ENCODE data around the gene OR14I1. TPM values are rescaled to one million over a fixed set of nuclear protein-coding genes. Genes with fewer than 3 reads are reported as not detected.

OR14I1 gene
- total RNA-seq, 1 donor from 2014 or later: not detected

GRCh38 chr1:248739572-248740205 lies 37.1 kb upstream of the OR14I1 start:
- H3K36me3 ChIP-seq (ENCODE audit: control insufficient read depth, insufficient read depth, low read length): no peaks in the 10 kb centered on the region
- no peak overlapping the region for H3K4me3 ChIP-seq (ENCODE audit: low read depth, low read length)
- DNase-seq (ENCODE audit: low read depth): no peak
- no peaks in the 10 kb centered on the region for H3K27me3 ChIP-seq (ENCODE audit: control insufficient read depth, insufficient read depth, low read length)
- TF ChIP-seq CTCF (IDR thresholded peaks at IDR 0.05; ENCODE audit: insufficient read depth, low read length, poor library complexity, severe bottlenecking): no peak

- H3K4me3 ChIP-seq (ENCODE audit: low read depth, low read length): no peak overlapping the region
- no peak for TF ChIP-seq CTCF (IDR thresholded peaks at IDR 0.05; ENCODE audit: insufficient read depth, low read length, poor library complexity, severe bottlenecking)
- H3K27me3 ChIP-seq (ENCODE audit: control insufficient read depth, insufficient read depth, low read length): no peaks in the 10 kb centered on the region
- no peak for DNase-seq (ENCODE audit: low read depth)
- no peaks in the 10 kb centered on the region for H3K36me3 ChIP-seq (ENCODE audit: control insufficient read depth, insufficient read depth, low read length)
Measured at GRCh38 chr1:248737457-248737856, 34.9 kb upstream of the OR14I1 start.

- H3K4me3 ChIP-seq (ENCODE audit: low read depth, low read length): no peak overlapping the region
- H3K27me3 ChIP-seq (ENCODE audit: control insufficient read depth, insufficient read depth, low read length): no peaks in the 10 kb centered on the region
- DNase-seq (ENCODE audit: low read depth): no peak
- no peak for TF ChIP-seq CTCF (IDR thresholded peaks at IDR 0.05; ENCODE audit: insufficient read depth, low read length, poor library complexity, severe bottlenecking)
- no peaks in the 10 kb centered on the region for H3K36me3 ChIP-seq (ENCODE audit: control insufficient read depth, insufficient read depth, low read length)
Measured at GRCh38 chr1:248736977-248737376, 34.4 kb upstream of the OR14I1 start.

GRCh38 chr1:248733566-248733965 lies 31.0 kb upstream of the OR14I1 start:
- no peak for TF ChIP-seq CTCF (IDR thresholded peaks at IDR 0.05; ENCODE audit: insufficient read depth, low read length, poor library complexity, severe bottlenecking)
- Histone ChIP-seq H3K4me3 (ENCODE audit: low read depth, low read length) (no peak overlapping the region), H3K36me3 (ENCODE audit: control insufficient read depth, insufficient read depth, low read length) (no peaks in the 10 kb centered on the region), H3K27me3 (ENCODE audit: control insufficient read depth, insufficient read depth, low read length) (no peaks in the 10 kb centered on the region)
- DNase-seq (ENCODE audit: low read depth): no peak

- no peaks in the 10 kb centered on the region for H3K36me3 ChIP-seq (ENCODE audit: control insufficient read depth, insufficient read depth, low read length)
- no peak for DNase-seq (ENCODE audit: low read depth)
- no peaks in the 10 kb centered on the region for H3K27me3 ChIP-seq (ENCODE audit: control insufficient read depth, insufficient read depth, low read length)
- no peak for TF ChIP-seq CTCF (IDR thresholded peaks at IDR 0.05; ENCODE audit: insufficient read depth, low read length, poor library complexity, severe bottlenecking)
- H3K4me3 ChIP-seq (ENCODE audit: low read depth, low read length): no peak overlapping the region
Measured at GRCh38 chr1:248730507-248731335, 28.2 kb upstream of the OR14I1 start.
